Suprapubic skin (tissue), 3 donors: ENCODE data around the gene ST8SIA6.

Experiments
- EP300 ChIP-seq: sonication (generic); formaldehyde crosslinking; IDR thresholded peaks from one replicate; pipeline ENCODE4 v1.6.1; 2017; ENCODE audit warnings: antibody characterized with exemption
- TF ChIP-seq, protein P1 (sequence below), 2 donors: fragments of 200-600 bp in 1 of 2; fragments of 450-650 bp in 1 of 2; sonication (generic) in 1 of 2; IDR thresholded peaks; one replicate each; pipeline ENCODE4 v1.5.1; 2016 to 2019; ENCODE audit warnings: antibody characterized with exemption in 2 of 2, mild to moderate bottlenecking in 1 of 2, moderate library complexity in 1 of 2

DNA sequence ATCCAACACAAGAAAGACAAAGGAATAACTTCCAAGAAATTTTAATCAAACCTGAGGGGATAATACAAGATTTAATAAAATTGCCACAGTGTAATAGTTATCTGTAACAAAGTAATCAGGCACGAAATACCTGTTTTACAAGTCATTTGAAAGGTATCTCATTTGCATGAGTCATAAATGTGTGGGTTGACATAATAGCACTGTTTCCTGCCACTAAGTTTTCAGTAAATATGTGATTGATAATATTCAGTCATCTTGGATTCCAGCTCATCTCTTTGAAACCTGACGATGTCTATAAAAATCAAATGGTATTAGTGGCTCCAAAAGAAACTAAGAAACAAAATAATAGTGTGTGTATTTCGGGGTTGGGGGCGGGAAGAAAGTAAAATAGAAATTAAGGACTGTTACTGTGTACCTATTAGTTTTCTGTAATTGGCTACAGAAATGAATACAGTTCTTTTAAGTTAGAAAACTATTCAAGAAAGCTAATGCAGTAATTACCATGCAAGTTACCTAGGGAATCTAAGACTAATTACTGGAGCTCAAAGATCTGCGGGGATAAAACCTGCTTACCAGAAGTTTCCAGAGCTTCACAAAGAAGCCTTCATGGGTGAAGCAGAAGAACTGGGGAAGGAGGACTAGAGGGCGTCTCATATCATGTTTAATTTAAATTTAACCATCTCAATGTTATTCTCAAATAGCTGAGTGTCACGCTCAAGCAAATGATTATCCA, 100.7 kb downstream of the ST8SIA6 start:
- TF ChIP-seq, protein P1, sequence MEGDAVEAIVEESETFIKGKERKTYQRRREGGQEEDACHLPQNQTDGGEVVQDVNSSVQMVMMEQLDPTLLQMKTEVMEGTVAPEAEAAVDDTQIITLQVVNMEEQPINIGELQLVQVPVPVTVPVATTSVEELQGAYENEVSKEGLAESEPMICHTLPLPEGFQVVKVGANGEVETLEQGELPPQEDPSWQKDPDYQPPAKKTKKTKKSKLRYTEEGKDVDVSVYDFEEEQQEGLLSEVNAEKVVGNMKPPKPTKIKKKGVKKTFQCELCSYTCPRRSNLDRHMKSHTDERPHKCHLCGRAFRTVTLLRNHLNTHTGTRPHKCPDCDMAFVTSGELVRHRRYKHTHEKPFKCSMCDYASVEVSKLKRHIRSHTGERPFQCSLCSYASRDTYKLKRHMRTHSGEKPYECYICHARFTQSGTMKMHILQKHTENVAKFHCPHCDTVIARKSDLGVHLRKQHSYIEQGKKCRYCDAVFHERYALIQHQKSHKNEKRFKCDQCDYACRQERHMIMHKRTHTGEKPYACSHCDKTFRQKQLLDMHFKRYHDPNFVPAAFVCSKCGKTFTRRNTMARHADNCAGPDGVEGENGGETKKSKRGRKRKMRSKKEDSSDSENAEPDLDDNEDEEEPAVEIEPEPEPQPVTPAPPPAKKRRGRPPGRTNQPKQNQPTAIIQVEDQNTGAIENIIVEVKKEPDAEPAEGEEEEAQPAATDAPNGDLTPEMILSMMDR (IDR thresholded peaks at IDR 0.05), result no peak
- TF ChIP-seq EP300, result no peak
